K562 (cell line): Measurements from ENCODE around the gene MOG. TPM values are rescaled to one million over a fixed set of nuclear protein-coding genes. Genes with fewer than 3 reads are reported as not detected.

ENCODE experiments used
- ARID3B ChIP-seq: fragments of 250-450 bp; sonication (Bioruptor Pico); IDR thresholded peaks from 2 replicates; pipeline ENCODE4 v1.4.0; 2020; ENCODE audit warnings: borderline replicate concordance
- MTA1 ChIP-seq: fragments of 450-650 bp; IDR thresholded peaks from 2 replicates; pipeline ENCODE4 v1.6.1; 2017; ENCODE audit warnings: borderline replicate concordance
- NELFE ChIP-seq: IDR thresholded peaks from 2 replicates; pipeline ENCODE4 v1.6.1; 2011; ENCODE audit warnings: mild to moderate bottlenecking; ENCODE audit not compliant: insufficient read depth, insufficient read length
- NEUROD1 ChIP-seq: fragments of 150-350 bp; IDR thresholded peaks from 2 replicates; pipeline ENCODE4 v1.6.1; 2014; ENCODE audit warnings: borderline replicate concordance, low read length, low read depth; ENCODE audit not compliant: partially characterized antibody
- NFYB ChIP-seq: IDR thresholded peaks from 2 replicates; pipeline ENCODE4 v1.6.1; 2011; ENCODE audit warnings: mild to moderate bottlenecking, moderate library complexity; ENCODE audit not compliant: insufficient read length; ENCODE audit errors: extremely low read depth
- NRF1 ChIP-seq, 2 experiments: fragments of 450-650 bp; IDR thresholded peaks in 1 of 2; conservative IDR thresholded peaks in 1 of 2; 2 replicates each; pipeline ENCODE4 v1.6.1; 2014; ENCODE audit warnings: mild to moderate bottlenecking in 2 of 2
- PATZ1 ChIP-seq: fragments of 250-450 bp; sonication (Bioruptor Pico); IDR thresholded peaks from 2 replicates; pipeline ENCODE4 v1.5.0; 2020; ENCODE audit warnings: mild to moderate bottlenecking, borderline replicate concordance
- RBFOX2 ChIP-seq: fragments of 200-400 bp; formaldehyde crosslinking; IDR thresholded peaks from 2 replicates; pipeline ENCODE4 v1.6.1; 2017; ENCODE audit warnings: low read depth, mild to moderate bottlenecking, low read length, moderate library complexity
- RBM25 ChIP-seq: fragments of 200-400 bp; formaldehyde crosslinking; IDR thresholded peaks from 2 replicates; pipeline ENCODE4 v1.6.1; 2018; ENCODE audit warnings: low read length, low read depth, moderate library complexity; ENCODE audit not compliant: severe bottlenecking
- SIRT6 ChIP-seq: IDR thresholded peaks from one replicate; pipeline ENCODE4 v1.6.1; 2012; ENCODE audit warnings: low read depth, mild to moderate bottlenecking, control low read depth, inconsistent platforms, low read length, moderate library complexity
- SMARCA5 ChIP-seq: fragments of 450-650 bp; IDR thresholded peaks from 2 replicates; pipeline ENCODE4 v1.6.1; 2016
- SUPT5H ChIP-seq: fragments of 450-650 bp; IDR thresholded peaks from 2 replicates; pipeline ENCODE4 v1.6.1; 2016
- USF1 ChIP-seq: sonication (generic); formaldehyde crosslinking; IDR thresholded peaks from 2 replicates; pipeline ENCODE4 v1.9.0; 2022; ENCODE audit warnings: mild to moderate bottlenecking, missing genetic modification reagents
- XRCC4 ChIP-seq: IDR thresholded peaks from one replicate; pipeline ENCODE4 v1.6.1; 2011; ENCODE audit not compliant: insufficient read depth, insufficient read length; ENCODE audit errors: extremely low read depth
- ZNF24 ChIP-seq: fragments of 450-650 bp; IDR thresholded peaks from 2 replicates; pipeline ENCODE4 v1.6.1; 2016
- ZNF253 ChIP-seq: fragments of 250-450 bp; sonication (Bioruptor Pico); conservative IDR thresholded peaks from 2 replicates; pipeline ENCODE4 v1.6.1; 2021; ENCODE audit warnings: mild to moderate bottlenecking
- ZNF280B ChIP-seq: fragments of 250-450 bp; sonication (Bioruptor Pico); IDR thresholded peaks from 2 replicates; pipeline ENCODE4 v1.5.1; 2021; ENCODE audit warnings: mild to moderate bottlenecking
- ZNF347 ChIP-seq: fragments of 450-650 bp; formaldehyde crosslinking; IDR thresholded peaks from 2 replicates; pipeline ENCODE4 v1.4.0; 2020; ENCODE audit warnings: low read depth, mild to moderate bottlenecking, moderate library complexity
- ZNF511 ChIP-seq: sonication (generic); formaldehyde crosslinking; IDR thresholded peaks from 2 replicates; pipeline ENCODE4 v1.8.0; 2022; ENCODE audit warnings: mild to moderate bottlenecking, missing genetic modification reagents
- ZNF512 ChIP-seq: IDR thresholded peaks from 2 replicates; pipeline ENCODE4 v1.6.1; 2016; ENCODE audit warnings: missing genetic modification characterization, missing compliant biosample characterization
- polyA plus RNA-seq, 8 experiments: library from polyadenylated mRNA; depleted of rRNA in 4 of 8; stranded (reverse) in 5 of 8; unstranded in 3 of 8; fragments of >200 nt; fragmentation: Nextera tagmentation in 2 of 8; fragmentation: Illumina TruSeq in 1 of 8; extraction: Ambion mirVana in 2 of 8; extraction: Trizol in 1 of 8; gene quantifications; 2 replicates each; pipeline versions ENCODE4 v1.2.1 to v1.2.3, GENCODE V29; 2011 to 2014; ENCODE audit warnings: inconsistent platforms in 1 of 8, missing spikeins in 1 of 8
- total RNA-seq, 7 experiments: library from RNA; depleted of rRNA in 6 of 7; stranded (reverse); fragments of >200 nt in 6 of 7; fragmentation: Illumina TruSeq in 2 of 7; extraction: Trizol in 2 of 7; gene quantifications; 2 replicates each; pipeline versions ENCODE4 v1.2.1 to v1.2.3, GENCODE V29; 2011 to 2021; ENCODE audit warnings: low replicate concordance in 1 of 7

Gene MOG
- total and polyA plus RNA-seq, 9 of the 15 experiments (the other 6 are each of a cell fraction or from before 2014, with no cell fraction given) = not detected

GRCh38 chr6:29631209-29631810 lies 25.6 kb upstream of the MOG start (continued):
- peak; percentile 64 for TF ChIP-seq RBFOX2
- TF ChIP-seq ZNF512 (tag) = no peak
- TF ChIP-seq ZNF347 (CRISPR knock-in tag) = no peak
- no peak for TF ChIP-seq XRCC4
- no peak for TF ChIP-seq ZNF511 (CRISPR knock-in tag)
- TF ChIP-seq MTA1 = no peak; the same call in 1 of the 2 replicates
- no peak for TF ChIP-seq SIRT6
- no peak for TF ChIP-seq SMARCA5
- no peak for TF ChIP-seq RBM25
- TF ChIP-seq ARID3B = no peak
- no peak for TF ChIP-seq NEUROD1
- no peak for TF ChIP-seq NFYB
- TF ChIP-seq USF1 = no peak
- TF ChIP-seq ZNF24 = no peak
- TF ChIP-seq SUPT5H = peak; percentile 53
- TF ChIP-seq ZNF280B (CRISPR knock-in tag) = no peak
- TF ChIP-seq PATZ1 (CRISPR knock-in tag) = peak; percentile 46; the same call in 1 of the 2 replicates
- no peak for TF ChIP-seq NELFE
- TF ChIP-seq NRF1 (conservative IDR thresholded peaks at IDR 0.05 in 1 of 2, IDR thresholded peaks at IDR 0.05 in 1 of 2) = peak; percentile 31 to 56; a peak in 3 of 4 replicates
- TF ChIP-seq ZNF253 (CRISPR knock-in tag) = no peak
